CD4-positive, CD25-positive, alpha-beta regulatory T cell (primary cell): ENCODE data around the gene IL22RA2. TPM values are rescaled to one million over a fixed set of nuclear protein-coding genes. Genes with fewer than 3 reads are reported as not detected.

Source experiments
- ATAC-seq, 2 donors: fragments of 150-1000 bp; cut with Tn5 transposase; one replicate each; pipeline ENCODE4 v1.10.0; 2021; ENCODE audit warnings: low read depth in 2 of 2, moderate number of reproducible peaks in 2 of 2, moderate library complexity in 1 of 2
- DNase-seq, 3 donors: peaks; one replicate each; pipeline versions ENCODE4 v3.0.0 to v3.0.0-alpha.2; 2012 to 2022; ENCODE audit warnings: mixed read lengths in 1 of 3
- H3K27ac ChIP-seq: one replicate; pipeline ENCODE4 v1.7.0; 2013; ENCODE audit warnings: mild to moderate bottlenecking, low read length; ENCODE audit not compliant: insufficient read depth, poor library complexity, severe bottlenecking
- H3K27me3 ChIP-seq: one replicate; pipeline ENCODE4 v1.7.0; 2013; ENCODE audit warnings: low read length; ENCODE audit not compliant: control insufficient read depth, insufficient read depth
- H3K36me3 ChIP-seq: one replicate; pipeline ENCODE4 v1.7.0; 2013; ENCODE audit warnings: mild to moderate bottlenecking, low read length, moderate library complexity; ENCODE audit not compliant: control insufficient read depth, insufficient read depth
- H3K4me1 ChIP-seq: 2 replicates; pipeline ENCODE4 v1.7.0; 2013; ENCODE audit warnings: mild to moderate bottlenecking, low read length; ENCODE audit not compliant: insufficient read depth, control insufficient read depth, poor library complexity, severe bottlenecking
- H3K4me3 ChIP-seq: one replicate; pipeline ENCODE4 v1.7.0; 2013; ENCODE audit warnings: low read depth, mild to moderate bottlenecking, low read length, moderate library complexity
- H3K9me3 ChIP-seq, 2 experiments: 1 replicate in 1 of 2; 2 replicates in 1 of 2; pipeline ENCODE4 v1.7.0; 2013; ENCODE audit warnings: low read length in 2 of 2, mild to moderate bottlenecking in 1 of 2, moderate library complexity in 1 of 2; ENCODE audit not compliant: control insufficient read depth in 2 of 2
- H3K27ac Mint-ChIP-seq, 3 donors: one replicate each; pipeline ENCODE4 v1.8.0; 2020 to 2022; ENCODE audit warnings: mild to moderate bottlenecking in 3 of 3, mixed read lengths in 3 of 3, moderate library complexity in 2 of 3
- H3K27me3 Mint-ChIP-seq: one replicate; pipeline ENCODE4 v1.8.0; 2022; ENCODE audit warnings: mild to moderate bottlenecking, mixed read lengths
- H3K36me3 Mint-ChIP-seq: one replicate; pipeline ENCODE4 v1.8.0; 2020; ENCODE audit warnings: mixed read lengths
- H3K4me1 Mint-ChIP-seq, 4 donors: one replicate each; pipeline ENCODE4 v1.8.0; 2020 to 2022; ENCODE audit warnings: mixed read lengths in 4 of 4, mild to moderate bottlenecking in 1 of 4
- H3K4me3 Mint-ChIP-seq, 4 donors: one replicate each; pipeline ENCODE4 v1.8.0; 2020 to 2022; ENCODE audit warnings: mild to moderate bottlenecking in 4 of 4, mixed read lengths in 4 of 4, moderate library complexity in 3 of 4
- H3K9me3 Mint-ChIP-seq, 7 donors: one replicate each; pipeline ENCODE4 v1.8.0; 2020 to 2022; ENCODE audit warnings: mixed read lengths in 7 of 7, mild to moderate bottlenecking in 3 of 7, moderate library complexity in 2 of 7
- polyA plus RNA-seq, 4 donors: library from polyadenylated mRNA; unstranded; fragments of 300-500 nt; fragmentation: Illumina TruSeq; gene quantifications; one replicate each; pipeline ENCODE4 v1.2.3, GENCODE V29; 2021
- total RNA-seq: library from RNA; stranded (reverse); gene quantifications from one replicate; pipeline ENCODE4 v1.2.3, GENCODE V29; 2022

Gene IL22RA2
- total and polyA plus RNA-seq, 5 donors from 2014 or later = not detected

DNA sequence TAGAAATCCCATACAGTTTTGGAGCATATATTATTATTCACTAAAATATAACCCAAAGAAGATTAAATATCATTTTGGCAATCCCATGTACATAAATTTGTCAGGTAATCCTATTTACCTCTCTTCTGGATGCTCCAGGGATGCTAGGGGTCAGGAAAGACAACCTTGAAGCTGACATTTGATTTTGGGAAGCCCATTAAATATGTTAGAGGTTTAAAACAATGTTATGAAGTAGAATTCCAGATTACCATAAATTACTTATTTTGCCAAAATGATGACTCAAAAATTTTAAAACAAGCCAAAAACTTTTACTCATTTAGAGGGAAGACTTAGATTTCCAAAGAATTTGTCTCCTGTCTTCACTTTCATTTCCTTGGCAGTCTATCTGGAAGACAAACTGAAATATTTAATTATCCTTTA, 9.2 kb upstream of the IL22RA2 start:
- H3K4me1 Mint-ChIP-seq = peaks cover 0 to 3% (median 0%) of the 10 kb centered on the region in 4 donors
- H3K27me3 Mint-ChIP-seq = peaks cover 17% of the 10 kb centered on the region
- no peak overlapping the region for H3K4me3 ChIP-seq
- H3K36me3 ChIP-seq = no peaks in the 10 kb centered on the region
- H3K9me3 Mint-ChIP-seq = peaks cover 4 to 34% (median 6%) of the 10 kb centered on the region in 7 donors
- no peak for DNase-seq
- H3K27ac Mint-ChIP-seq = no peak overlapping the region
- H3K4me3 Mint-ChIP-seq = no peak overlapping the region
- H3K27ac ChIP-seq = no peak overlapping the region
- ATAC-seq = no peak
- peaks cover 13 to 31% of the 10 kb centered on the region in 2 experiments for H3K9me3 ChIP-seq
- no peaks in the 10 kb centered on the region for H3K4me1 ChIP-seq
- H3K27me3 ChIP-seq = no peaks in the 10 kb centered on the region
- peaks cover 3% of the 10 kb centered on the region for H3K36me3 Mint-ChIP-seq

DNA sequence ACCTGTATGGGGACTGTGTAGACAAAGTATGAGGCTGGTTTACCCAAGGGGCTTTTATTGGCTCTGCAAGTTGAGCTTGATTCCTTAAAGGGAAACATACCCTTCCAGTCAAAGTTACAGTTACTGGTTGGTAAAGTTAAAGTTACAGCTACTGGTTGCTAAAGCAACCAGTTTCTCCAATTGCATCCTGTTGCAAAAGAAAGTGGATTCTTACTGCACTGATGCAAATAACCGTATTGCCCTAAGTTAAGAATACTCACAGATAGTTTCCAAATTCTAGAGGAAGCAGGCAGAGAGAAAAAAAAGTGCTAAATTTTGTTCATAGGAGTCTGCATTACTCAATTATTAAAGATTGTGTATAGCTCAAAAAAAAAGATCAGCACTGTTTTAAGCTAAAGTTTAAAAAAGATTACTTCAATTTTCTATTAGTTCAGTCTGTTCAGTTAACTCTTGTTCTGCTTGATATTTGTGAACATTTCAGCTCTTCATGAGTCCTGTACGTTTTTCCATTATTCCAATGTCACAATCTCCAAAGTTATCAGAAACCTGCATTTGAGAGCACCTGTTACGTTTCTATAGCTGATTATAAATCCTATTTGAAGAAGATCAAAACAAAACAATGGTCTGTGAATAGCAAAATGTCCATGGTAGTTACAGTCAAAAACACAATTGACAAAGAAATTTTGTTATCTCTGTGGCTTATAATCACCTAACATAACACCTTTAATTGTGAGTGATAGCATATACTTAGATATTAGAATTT, 8.6 kb upstream of the IL22RA2 start:
- Histone ChIP-seq H3K36me3 (no peaks in the 10 kb centered on the region), H3K4me3 (no peak overlapping the region), H3K4me1 (no peaks in the 10 kb centered on the region), H3K27me3 (no peaks in the 10 kb centered on the region), H3K9me3 (peaks cover 10 to 26% of the 10 kb centered on the region in 2 experiments), H3K27ac (no peak overlapping the region)
- peaks cover 3% of the 10 kb centered on the region for H3K36me3 Mint-ChIP-seq
- H3K27me3 Mint-ChIP-seq = peaks cover 22% of the 10 kb centered on the region
- H3K27ac Mint-ChIP-seq = no peak overlapping the region
- no peak overlapping the region for H3K4me3 Mint-ChIP-seq
- ATAC-seq = no peak
- DNase-seq = no peak
- H3K4me1 Mint-ChIP-seq = peaks cover 0 to 3% (median 0%) of the 10 kb centered on the region in 4 donors
- H3K9me3 Mint-ChIP-seq = peaks cover 5 to 34% (median 7%) of the 10 kb centered on the region in 7 donors

DNA sequence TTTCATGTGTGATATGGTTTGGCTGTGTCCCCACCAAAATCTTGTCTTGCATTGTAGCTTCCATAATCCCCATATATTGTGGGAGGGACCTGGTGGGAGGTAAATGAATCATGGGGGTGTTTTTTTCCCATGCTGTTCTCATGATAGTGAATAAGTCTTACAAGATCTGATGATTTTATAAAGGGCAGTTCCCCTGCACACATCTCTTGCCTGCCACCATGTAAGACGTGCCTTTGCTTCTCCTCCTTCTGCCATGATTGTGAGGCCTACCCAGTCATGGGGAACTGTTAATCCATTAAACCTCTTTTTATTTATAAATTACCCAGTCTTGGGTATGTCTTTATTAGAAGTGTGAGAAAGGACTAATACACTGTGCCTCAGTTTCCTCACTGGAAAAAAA, 4.2 kb upstream of the IL22RA2 start:
- H3K9me3 ChIP-seq = peaks cover 7 to 14% of the 10 kb centered on the region in 2 experiments
- no peaks in the 10 kb centered on the region for H3K27me3 ChIP-seq
- H3K4me1 ChIP-seq = no peaks in the 10 kb centered on the region
- H3K27ac ChIP-seq = no peak overlapping the region
- H3K27ac Mint-ChIP-seq = no peak overlapping the region
- peaks cover 0 to 3% (median 0%) of the 10 kb centered on the region in 4 donors for H3K4me1 Mint-ChIP-seq
- DNase-seq = no peak
- no peak for ATAC-seq
- H3K36me3 ChIP-seq = no peaks in the 10 kb centered on the region
- peaks cover under 1 to 19% (median 5%) of the 10 kb centered on the region in 7 donors for H3K9me3 Mint-ChIP-seq
- no peak overlapping the region for H3K4me3 ChIP-seq
- H3K27me3 Mint-ChIP-seq = peaks cover 19% of the 10 kb centered on the region
- H3K4me3 Mint-ChIP-seq = no peak overlapping the region
- H3K36me3 Mint-ChIP-seq = no peaks in the 10 kb centered on the region

DNA sequence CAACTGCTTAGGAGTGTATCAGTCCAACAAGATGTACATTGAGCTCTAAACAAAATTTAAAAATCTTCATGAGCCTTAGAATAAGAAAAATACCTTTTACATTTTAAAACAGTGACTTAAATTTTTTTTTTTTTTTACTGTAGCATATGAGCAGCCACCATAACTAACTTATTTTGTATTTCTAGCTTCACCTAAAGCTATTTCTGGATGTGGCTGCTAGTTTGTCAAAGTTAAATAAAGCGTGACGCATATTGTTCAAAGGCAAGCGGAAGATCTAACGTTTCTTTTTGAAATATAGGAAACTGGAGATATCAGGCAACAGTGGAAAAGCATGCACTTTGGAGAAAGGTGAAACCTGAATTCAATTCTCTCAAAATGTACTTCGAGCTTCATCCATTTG, 3.3 kb upstream of the IL22RA2 start:
- ATAC-seq = no peak
- Histone ChIP-seq H3K9me3 (peaks cover 2 to 7% of the 10 kb centered on the region in 2 experiments), H3K36me3 (no peaks in the 10 kb centered on the region), H3K27ac (no peak overlapping the region), H3K4me3 (no peak overlapping the region), H3K4me1 (no peaks in the 10 kb centered on the region), H3K27me3 (no peaks in the 10 kb centered on the region)
- peaks cover 0 to 13% (median 4%) of the 10 kb centered on the region in 7 donors for H3K9me3 Mint-ChIP-seq
- peaks cover 0 to 3% (median 0%) of the 10 kb centered on the region in 4 donors for H3K4me1 Mint-ChIP-seq
- H3K27me3 Mint-ChIP-seq = peaks cover 19% of the 10 kb centered on the region
- H3K4me3 Mint-ChIP-seq = no peak overlapping the region
- DNase-seq = no peak
- no peak overlapping the region for H3K27ac Mint-ChIP-seq
- H3K36me3 Mint-ChIP-seq = no peaks in the 10 kb centered on the region

DNA sequence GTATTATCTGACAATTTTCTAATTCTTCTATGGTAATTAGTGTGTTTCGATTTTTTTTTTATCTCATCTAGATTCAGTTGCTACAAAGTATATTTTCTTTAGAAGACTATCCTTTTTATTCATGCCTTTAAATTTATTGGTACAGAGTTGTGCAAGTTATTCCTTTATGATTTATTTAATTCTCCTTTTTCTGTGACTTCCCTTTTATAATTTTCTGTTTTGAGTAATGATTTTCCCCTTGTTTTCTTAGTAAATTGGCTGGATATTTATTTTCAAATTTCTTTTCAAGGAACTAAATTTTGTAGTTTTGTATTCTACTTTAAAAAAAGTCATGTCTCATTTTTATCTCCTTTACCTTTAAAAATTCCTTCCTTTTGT, 2.4 kb upstream of the IL22RA2 start:
- no peaks in the 10 kb centered on the region for H3K27me3 ChIP-seq
- H3K9me3 Mint-ChIP-seq = peaks cover 0 to 10% (median 4%) of the 10 kb centered on the region in 7 donors
- ATAC-seq (no peak), DNase-seq (no peak)
- no peak overlapping the region for H3K27ac Mint-ChIP-seq
- H3K9me3 ChIP-seq = no peaks in the 10 kb centered on the region
- H3K36me3 ChIP-seq = no peaks in the 10 kb centered on the region
- H3K4me3 Mint-ChIP-seq = no peak overlapping the region
- H3K4me1 Mint-ChIP-seq = peaks cover 0 to 3% (median 0%) of the 10 kb centered on the region in 4 donors
- no peaks in the 10 kb centered on the region for H3K4me1 ChIP-seq
- no peaks in the 10 kb centered on the region for H3K36me3 Mint-ChIP-seq
- H3K27ac ChIP-seq = no peak overlapping the region
- peaks cover 19% of the 10 kb centered on the region for H3K27me3 Mint-ChIP-seq
- no peak overlapping the region for H3K4me3 ChIP-seq

DNA sequence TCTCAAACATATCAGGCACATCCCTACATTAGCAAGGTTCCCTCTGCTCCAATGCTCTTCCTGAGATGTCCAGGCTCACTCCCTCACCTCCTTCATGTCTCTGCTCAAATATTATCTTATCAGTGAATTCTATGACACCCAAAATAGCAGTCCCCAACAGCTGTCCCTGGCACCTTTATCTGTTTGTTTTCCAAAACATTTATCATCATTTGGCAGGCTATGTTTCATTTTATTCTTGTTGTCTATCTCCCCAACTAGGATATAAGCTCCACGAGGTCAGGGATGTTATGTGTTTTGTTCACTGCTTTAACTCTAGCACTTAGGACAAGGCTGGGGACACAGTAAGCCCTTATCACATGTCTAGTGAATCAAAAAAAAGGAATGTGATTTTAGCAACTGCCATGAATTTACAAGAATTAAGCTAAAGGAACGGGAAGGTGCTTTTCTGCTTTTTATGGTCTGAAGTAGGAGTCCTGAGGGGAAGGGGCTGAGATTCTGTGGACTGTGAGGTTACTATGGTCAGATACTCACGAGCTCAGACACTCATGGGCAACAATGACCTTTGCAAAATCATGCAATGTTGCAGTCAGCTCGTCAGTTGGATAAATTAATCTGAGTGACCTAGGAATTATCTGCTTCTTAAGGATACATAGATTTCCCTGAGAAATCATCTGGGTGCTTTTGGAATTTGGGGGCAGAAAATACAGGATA, 1.9 kb upstream of the IL22RA2 start:
- no peaks in the 10 kb centered on the region for H3K36me3 Mint-ChIP-seq
- Histone ChIP-seq H3K27ac (no peak overlapping the region), H3K4me1 (no peaks in the 10 kb centered on the region), H3K4me3 (no peak overlapping the region), H3K36me3 (no peaks in the 10 kb centered on the region), H3K9me3 (no peaks in the 10 kb centered on the region), H3K27me3 (no peaks in the 10 kb centered on the region)
- peaks cover 0 to 3% (median 0%) of the 10 kb centered on the region in 4 donors for H3K4me1 Mint-ChIP-seq
- H3K9me3 Mint-ChIP-seq = peaks cover 0 to 5% (median 3%) of the 10 kb centered on the region in 7 donors
- no peak overlapping the region for H3K27ac Mint-ChIP-seq
- H3K4me3 Mint-ChIP-seq = no peak overlapping the region
- DNase-seq = no peak
- ATAC-seq = no peak
- peaks cover 19% of the 10 kb centered on the region for H3K27me3 Mint-ChIP-seq

DNA sequence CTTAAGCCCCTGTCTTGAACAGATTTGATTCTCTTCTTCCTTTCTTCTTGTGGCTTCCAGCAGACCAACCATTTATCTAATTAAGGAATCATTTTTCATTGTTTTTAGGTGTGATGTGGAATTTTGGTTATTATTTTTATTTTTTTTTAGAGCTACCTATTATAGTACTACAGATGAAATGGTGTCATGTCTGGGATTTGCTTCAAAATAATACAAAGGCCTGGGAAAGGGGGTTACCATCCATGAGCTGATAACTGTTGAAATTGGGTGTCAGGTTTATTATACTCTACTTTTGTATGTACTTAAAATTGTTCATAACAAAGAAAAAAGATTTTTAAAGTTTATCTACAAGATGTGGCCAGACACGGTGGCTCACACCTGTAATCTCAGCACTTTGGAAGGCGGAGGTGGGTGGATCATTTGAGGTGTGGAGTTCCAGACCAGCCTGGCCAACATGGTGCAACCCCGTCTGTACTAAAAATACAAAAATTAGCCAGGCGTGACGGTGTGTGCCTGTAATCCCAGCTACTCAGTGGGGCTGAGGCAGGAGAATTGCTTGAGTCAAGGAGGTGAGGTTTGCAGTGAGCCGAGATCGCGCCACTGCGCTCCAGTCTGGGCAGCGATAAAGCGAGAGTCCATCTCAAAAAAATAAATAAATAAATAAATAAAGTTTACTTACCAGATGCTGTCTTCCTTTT, 561 bp downstream of the IL22RA2 start:
- Histone ChIP-seq H3K27me3 (no peaks in the 10 kb centered on the region), H3K27ac (no peak overlapping the region), H3K36me3 (no peaks in the 10 kb centered on the region), H3K4me1 (no peaks in the 10 kb centered on the region), H3K9me3 (no peaks in the 10 kb centered on the region), H3K4me3 (no peak overlapping the region)
- ATAC-seq (no peak), DNase-seq (no peak)
- Mint-ChIP-seq H3K27ac (no peak overlapping the region), H3K9me3 (peaks cover 0 to 2% (median 0%) of the 10 kb centered on the region in 7 donors), H3K4me3 (no peak overlapping the region), H3K27me3 (peaks cover 16% of the 10 kb centered on the region), H3K36me3 (no peaks in the 10 kb centered on the region), H3K4me1 (no peaks in the 10 kb centered on the region)
